SK-N-SH (cell line): Measurements from ENCODE around the gene HAND2. TPM values are rescaled to one million over a fixed set of nuclear protein-coding genes. Genes with fewer than 3 reads are reported as not detected.

Experiments used
- CTCF ChIA-PET: fragments of 300-600, 350-600 bp; formaldehyde crosslinking; extraction: SDS; loops from one replicate; lab custom pipeline; 2021; lab: Yijun Ruan, JAX
- POLR2A ChIA-PET: fragments of 350-600 bp; sonication (Branson Sonifier 250); formaldehyde crosslinking; extraction: SDS; loops from one replicate; lab custom pipeline; 2020; ENCODE audit warnings: antibody characterized with exemption, inconsistent platforms; lab: Yijun Ruan, JAX
- DNase-seq: peaks from one replicate; pipeline ENCODE4 v3.0.0; 2012
- H2AFZ ChIP-seq: fragments of 200-600 bp; sonication (generic); 2 replicates; pipeline ENCODE4 v1.8.1; 2016; ENCODE audit warnings: antibody characterized with exemption, mild to moderate bottlenecking, low read depth
- H3F3A ChIP-seq: fragments of 200-600 bp; sonication (generic); replicated peaks from 2 replicates; pipeline ENCODE3; 2016; ENCODE audit warnings: antibody characterized with exemption, mild to moderate bottlenecking; ENCODE audit not compliant: insufficient read depth
- H3K27ac ChIP-seq, 2 experiments: fragments of 200-500 bp in 1 of 2; fragments of 200-600 bp in 1 of 2; sonication (Bioruptor generic) in 1 of 2; sonication (generic), shearing (Covaris generic) in 1 of 2; 2 replicates each; pipeline versions ENCODE4 v1.5.1 to v1.6.1; 2014 to 2016; ENCODE audit warnings: low read depth in 2 of 2, inconsistent platforms in 1 of 2, low read length in 1 of 2, mild to moderate bottlenecking in 1 of 2, mixed read lengths in 1 of 2
- H3K27me3 ChIP-seq: fragments of 200-600 bp; sonication (generic), shearing (Covaris generic); 2 replicates; pipeline ENCODE4 v1.6.1; 2016; ENCODE audit warnings: mixed run types; ENCODE audit not compliant: insufficient read depth
- H3K36me3 ChIP-seq, 2 experiments: fragments of 200-500 bp in 1 of 2; fragments of 200-600 bp in 1 of 2; sonication (Bioruptor generic) in 1 of 2; sonication (generic) in 1 of 2; replicated peaks in 1 of 2; 2 replicates each; pipeline versions ENCODE3 to v1.5.1; 2014 to 2016; ENCODE audit warnings: low read length in 1 of 2, mild to moderate bottlenecking in 1 of 2; ENCODE audit not compliant: insufficient read depth in 2 of 2, control insufficient read depth in 1 of 2
- H3K4me1 ChIP-seq, 2 experiments: fragments of 200-500 bp in 1 of 2; fragments of 200-600 bp in 1 of 2; sonication (Bioruptor generic) in 1 of 2; sonication (generic), shearing (Covaris generic) in 1 of 2; 2 replicates each; pipeline versions ENCODE4 v1.5.1 to v1.6.1; 2014 to 2016; ENCODE audit warnings: low read depth in 1 of 2, low read length in 1 of 2, mixed run types in 1 of 2; ENCODE audit not compliant: insufficient read depth in 2 of 2, control insufficient read depth in 1 of 2
- H3K4me2 ChIP-seq: fragments of 200-600 bp; sonication (generic), shearing (Covaris generic); 2 replicates; pipeline ENCODE4 v1.6.1; 2017; ENCODE audit warnings: mixed run types
- H3K4me3 ChIP-seq, 2 experiments: fragments of 200-500 bp in 1 of 2; fragments of 200-600 bp in 1 of 2; sonication (Bioruptor generic) in 1 of 2; sonication (generic), shearing (Covaris generic) in 1 of 2; 2 replicates each; pipeline versions ENCODE4 v1.5.1 to v1.8.1; 2014 to 2016; ENCODE audit warnings: low read depth in 2 of 2, inconsistent platforms in 1 of 2, low read length in 1 of 2, mild to moderate bottlenecking in 1 of 2, mixed read lengths in 1 of 2, moderate library complexity in 1 of 2
- H3K79me2 ChIP-seq: fragments of 200-600 bp; sonication (generic); 2 replicates; pipeline ENCODE4 v1.8.1; 2017; ENCODE audit warnings: mild to moderate bottlenecking; ENCODE audit not compliant: insufficient read depth
- H3K9ac ChIP-seq: fragments of 200-600 bp; sonication (generic); 2 replicates; pipeline ENCODE4 v1.6.1; 2017; ENCODE audit warnings: mixed run types
- H3K9me2 ChIP-seq: fragments of 200-600 bp; sonication (generic); 2 replicates; pipeline ENCODE4 v1.6.1; 2017; ENCODE audit warnings: mixed run types
- H3K9me3 ChIP-seq: fragments of 200-600 bp; sonication (generic); 2 replicates; pipeline ENCODE4 v1.6.1; 2017; ENCODE audit warnings: mixed run types, mild to moderate bottlenecking, moderate library complexity
- H4K20me1 ChIP-seq: fragments of 200-600 bp; sonication (generic); 2 replicates; pipeline ENCODE4 v1.6.1; 2017; ENCODE audit warnings: mild to moderate bottlenecking, mixed run types; ENCODE audit not compliant: insufficient read depth
- CHD2 ChIP-seq: fragments of 150-350 bp; IDR thresholded peaks from 2 replicates; pipeline ENCODE4 v1.6.1; 2018; ENCODE audit warnings: low read length; ENCODE audit not compliant: partially characterized antibody
- GATA2 ChIP-seq: sonication (generic); formaldehyde crosslinking; IDR thresholded peaks from 2 replicates; pipeline ENCODE4 v1.5.0; 2020; ENCODE audit warnings: mild to moderate bottlenecking, missing genetic modification reagents
- MXI1 ChIP-seq: IDR thresholded peaks from 2 replicates; pipeline ENCODE4 v1.6.1; 2012; ENCODE audit warnings: mild to moderate bottlenecking, low read depth, low read length, improper control_type of control experiment
- POLR2AphosphoS5 ChIP-seq: IDR thresholded peaks from 2 replicates; pipeline ENCODE4 v1.6.1; 2012; ENCODE audit warnings: low read depth, low read length
- RAD21 ChIP-seq: IDR thresholded peaks from 2 replicates; pipeline ENCODE4 v1.6.1; 2012; ENCODE audit warnings: mild to moderate bottlenecking, low read length
- RCOR1 ChIP-seq: fragments of 150-350 bp; IDR thresholded peaks from 2 replicates; pipeline ENCODE4 v1.6.1; 2017; ENCODE audit warnings: antibody characterized with exemption, low read length
- REST ChIP-seq: IDR thresholded peaks from 2 replicates; pipeline ENCODE4 v1.6.1; 2012; ENCODE audit warnings: mild to moderate bottlenecking, low read depth, low read length, moderate library complexity
- TAF1 ChIP-seq: IDR thresholded peaks from 2 replicates; pipeline ENCODE4 v1.6.1; 2012; ENCODE audit warnings: low read depth, mild to moderate bottlenecking, low read length, moderate library complexity, borderline replicate concordance
- WGBS: methylation state at CpG from one replicate; pipeline ENCODE4 v1.1.6; 2017; ENCODE audit warnings: low lambda C conversion rate; 5-methylcytosine and 5-hydroxymethylcytosine counted together
- polyA plus RNA-seq, 3 experiments: library from polyadenylated mRNA; depleted of rRNA; stranded (reverse); fragments of >200 nt; gene quantifications; 2 replicates each; pipeline ENCODE4 v1.2.3, GENCODE V29; 2012
- TF ChIP-seq, protein P1 (sequence below): fragments of 150-350 bp; IDR thresholded peaks from 2 replicates; pipeline ENCODE4 v1.6.1; 2016; ENCODE audit warnings: mild to moderate bottlenecking, low read depth, low read length
- TF ChIP-seq, protein P2 (sequence below): IDR thresholded peaks from 2 replicates; pipeline ENCODE4 v1.4.0; 2012; ENCODE audit warnings: low read depth

HAND2 gene
- polyA plus RNA-seq, 1 of the 3 experiments (the other 2 are of a cell fraction): 106 TPM

- CTCF ChIA-PET: no interaction called here
- POLR2A ChIA-PET: interaction anchor here (0.7 kb wide), 1 partner anchor 202 kb away, joined by 3 read pairs; no protein-coding TSS in a partner anchor
- H3K9me2 ChIP-seq: no peaks in the 10 kb centered on the region
- no peaks in the 10 kb centered on the region for H4K20me1 ChIP-seq
- H3K27me3 ChIP-seq: no peaks in the 10 kb centered on the region
- H3K4me2 ChIP-seq: no peak overlapping the region
- H3K9me3 ChIP-seq: no peaks in the 10 kb centered on the region
- no peaks in the 10 kb centered on the region for H3F3A ChIP-seq
- H3K4me1 ChIP-seq: peaks cover 0 to 2% of the 10 kb centered on the region in 2 experiments; a peak in 2 of 4 replicates
- no peaks in the 10 kb centered on the region for H3K36me3 ChIP-seq
- no peak overlapping the region for H2AFZ ChIP-seq
- no peaks in the 10 kb centered on the region for H3K79me2 ChIP-seq
- TF ChIP-seq, protein P1, sequence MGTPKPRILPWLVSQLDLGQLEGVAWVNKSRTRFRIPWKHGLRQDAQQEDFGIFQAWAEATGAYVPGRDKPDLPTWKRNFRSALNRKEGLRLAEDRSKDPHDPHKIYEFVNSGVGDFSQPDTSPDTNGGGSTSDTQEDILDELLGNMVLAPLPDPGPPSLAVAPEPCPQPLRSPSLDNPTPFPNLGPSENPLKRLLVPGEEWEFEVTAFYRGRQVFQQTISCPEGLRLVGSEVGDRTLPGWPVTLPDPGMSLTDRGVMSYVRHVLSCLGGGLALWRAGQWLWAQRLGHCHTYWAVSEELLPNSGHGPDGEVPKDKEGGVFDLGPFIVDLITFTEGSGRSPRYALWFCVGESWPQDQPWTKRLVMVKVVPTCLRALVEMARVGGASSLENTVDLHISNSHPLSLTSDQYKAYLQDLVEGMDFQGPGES: no peak
- TF ChIP-seq TAF1 (no peak), POLR2AphosphoS5 (no peak), MXI1 (no peak), RAD21 (no peak)
- DNase-seq: no peak
- no peak overlapping the region for H3K9ac ChIP-seq
- no peak overlapping the region for H3K4me3 ChIP-seq
- no peak overlapping the region for H3K27ac ChIP-seq
- 93% methylated on average over 2 of the region's 2 CpGs for WGBS
Measured at GRCh38 chr4:173564461-173564860, 34.4 kb upstream of the HAND2 start.

DNA sequence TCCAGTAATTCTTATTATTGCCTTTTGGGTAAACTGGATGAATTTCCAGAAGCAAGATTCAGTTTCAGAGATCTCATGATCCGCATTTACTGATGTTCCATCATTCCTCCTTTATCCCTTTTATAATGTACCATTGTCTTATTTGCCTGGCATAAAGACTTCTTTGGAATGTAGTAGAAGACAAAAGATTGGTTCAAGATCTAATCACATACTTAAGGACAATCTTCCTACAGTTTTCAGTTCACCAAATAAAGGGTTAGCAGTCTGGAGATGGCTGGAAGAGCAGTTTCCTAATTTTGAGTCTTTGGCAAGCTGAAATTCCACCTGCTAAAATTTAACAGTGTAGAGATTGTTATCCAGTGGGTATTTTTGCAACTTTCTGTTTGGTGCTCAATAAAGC lies 30.9 kb upstream of the HAND2 start:
- Histone ChIP-seq H3K9me3 (no peaks in the 10 kb centered on the region), H3K4me2 (no peak overlapping the region), H3K27ac (no peak overlapping the region), H2AFZ (no peak overlapping the region), H3F3A (no peaks in the 10 kb centered on the region), H4K20me1 (no peaks in the 10 kb centered on the region), H3K9me2 (no peaks in the 10 kb centered on the region), H3K79me2 (no peaks in the 10 kb centered on the region), H3K9ac (no peak overlapping the region), H3K36me3 (no peaks in the 10 kb centered on the region), H3K27me3 (no peaks in the 10 kb centered on the region), H3K4me3 (no peak overlapping the region), H3K4me1 (peaks cover 0 to 13% of the 10 kb centered on the region in 2 experiments; a peak in 2 of 4 replicates)
- WGBS: 98% methylated on average over 1 of the region's 1 CpG
- ChIA-PET CTCF (interaction anchor here (1.0 to 1.7 kb wide), 3 partner anchors 8 to 187 kb away, joined by 3 to 6 read pairs (median 5); no protein-coding TSS in a partner anchor), POLR2A (no interaction called here)
- TF ChIP-seq TAF1 (no peak), RCOR1 (no peak), GATA2 (no peak), REST (no peak), CHD2 (no peak)
- TF ChIP-seq, protein P2, sequence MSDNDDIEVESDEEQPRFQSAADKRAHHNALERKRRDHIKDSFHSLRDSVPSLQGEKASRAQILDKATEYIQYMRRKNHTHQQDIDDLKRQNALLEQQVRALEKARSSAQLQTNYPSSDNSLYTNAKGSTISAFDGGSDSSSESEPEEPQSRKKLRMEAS: no peak
- TF ChIP-seq, protein P1: no peak
- DNase-seq: no peak
